GM12865 (cell line): ENCODE data around the gene STX7.

Experiments
- DNase-seq: peaks from one replicate; pipeline ENCODE4 v3.0.0; 2010; ENCODE audit warnings: low read depth
- H3K4me3 ChIP-seq: 2 replicates; pipeline ENCODE4 v1.5.1; 2011; ENCODE audit warnings: mild to moderate bottlenecking, low read depth, low read length, control low read depth
- TF ChIP-seq, protein P1 (sequence below): IDR thresholded peaks from 2 replicates; pipeline ENCODE4 v1.5.1; 2011; ENCODE audit warnings: low read length, control low read depth, low read depth, inconsistent platforms; ENCODE audit not compliant: insufficient read depth; ENCODE audit errors: missing control alignments

Gene STX7

DNA sequence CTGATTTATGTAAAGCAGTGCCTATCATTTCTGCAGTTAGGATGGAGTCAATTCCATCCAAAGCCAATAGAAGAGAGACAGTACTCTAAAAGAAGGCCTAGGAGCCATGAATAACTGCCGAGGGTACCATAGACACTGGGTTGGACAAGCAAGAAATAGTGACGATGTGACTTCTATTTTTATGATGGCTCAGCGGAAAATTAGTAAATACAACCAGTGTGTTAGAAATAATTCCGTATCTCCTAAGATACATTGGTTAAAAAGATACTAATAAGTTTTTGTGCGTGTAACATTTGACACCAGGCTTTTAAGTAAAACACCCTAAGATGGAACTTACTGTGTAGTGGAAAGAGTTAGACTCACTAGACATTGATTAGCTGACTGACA is 66.1 kb downstream of the STX7 start:
- DNase-seq = no peak
- TF ChIP-seq, protein P1, sequence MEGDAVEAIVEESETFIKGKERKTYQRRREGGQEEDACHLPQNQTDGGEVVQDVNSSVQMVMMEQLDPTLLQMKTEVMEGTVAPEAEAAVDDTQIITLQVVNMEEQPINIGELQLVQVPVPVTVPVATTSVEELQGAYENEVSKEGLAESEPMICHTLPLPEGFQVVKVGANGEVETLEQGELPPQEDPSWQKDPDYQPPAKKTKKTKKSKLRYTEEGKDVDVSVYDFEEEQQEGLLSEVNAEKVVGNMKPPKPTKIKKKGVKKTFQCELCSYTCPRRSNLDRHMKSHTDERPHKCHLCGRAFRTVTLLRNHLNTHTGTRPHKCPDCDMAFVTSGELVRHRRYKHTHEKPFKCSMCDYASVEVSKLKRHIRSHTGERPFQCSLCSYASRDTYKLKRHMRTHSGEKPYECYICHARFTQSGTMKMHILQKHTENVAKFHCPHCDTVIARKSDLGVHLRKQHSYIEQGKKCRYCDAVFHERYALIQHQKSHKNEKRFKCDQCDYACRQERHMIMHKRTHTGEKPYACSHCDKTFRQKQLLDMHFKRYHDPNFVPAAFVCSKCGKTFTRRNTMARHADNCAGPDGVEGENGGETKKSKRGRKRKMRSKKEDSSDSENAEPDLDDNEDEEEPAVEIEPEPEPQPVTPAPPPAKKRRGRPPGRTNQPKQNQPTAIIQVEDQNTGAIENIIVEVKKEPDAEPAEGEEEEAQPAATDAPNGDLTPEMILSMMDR = no peak
- no peak overlapping the region for H3K4me3 ChIP-seq

DNA sequence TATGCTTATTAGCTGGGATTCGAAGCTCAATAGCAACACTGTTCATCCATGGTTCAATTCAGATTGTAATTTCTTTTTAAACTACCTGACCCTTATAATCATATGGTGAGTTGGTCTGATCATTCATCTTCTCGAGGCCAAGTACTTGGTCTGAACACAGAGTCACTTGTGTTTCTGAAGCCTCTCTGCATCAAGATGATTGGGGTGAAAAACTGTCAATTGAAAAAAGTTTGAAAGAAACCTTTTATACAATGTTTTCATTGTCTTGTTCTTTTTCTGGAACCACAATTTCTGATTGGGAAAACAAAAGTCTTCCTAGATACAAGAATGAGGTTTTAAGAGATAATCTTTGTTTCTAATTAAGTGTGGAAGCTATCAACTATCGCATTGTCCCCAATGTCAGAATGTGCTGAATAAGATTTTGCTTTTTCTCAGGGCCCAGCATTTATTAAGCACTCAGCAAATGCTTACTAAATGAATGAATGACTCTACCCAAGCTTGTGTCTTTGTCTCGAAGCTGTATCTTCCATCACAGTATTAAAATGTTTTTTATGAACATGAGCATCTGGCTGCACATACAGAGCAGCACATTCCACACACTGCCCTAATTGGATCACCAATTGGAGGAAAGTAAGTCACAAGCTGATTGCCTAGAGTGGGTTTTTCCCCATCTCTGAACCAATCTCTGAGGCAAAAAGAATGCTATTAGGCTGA is 66.6 kb downstream of the STX7 start:
- TF ChIP-seq, protein P1 = no peak
- no peak for DNase-seq

DNA sequence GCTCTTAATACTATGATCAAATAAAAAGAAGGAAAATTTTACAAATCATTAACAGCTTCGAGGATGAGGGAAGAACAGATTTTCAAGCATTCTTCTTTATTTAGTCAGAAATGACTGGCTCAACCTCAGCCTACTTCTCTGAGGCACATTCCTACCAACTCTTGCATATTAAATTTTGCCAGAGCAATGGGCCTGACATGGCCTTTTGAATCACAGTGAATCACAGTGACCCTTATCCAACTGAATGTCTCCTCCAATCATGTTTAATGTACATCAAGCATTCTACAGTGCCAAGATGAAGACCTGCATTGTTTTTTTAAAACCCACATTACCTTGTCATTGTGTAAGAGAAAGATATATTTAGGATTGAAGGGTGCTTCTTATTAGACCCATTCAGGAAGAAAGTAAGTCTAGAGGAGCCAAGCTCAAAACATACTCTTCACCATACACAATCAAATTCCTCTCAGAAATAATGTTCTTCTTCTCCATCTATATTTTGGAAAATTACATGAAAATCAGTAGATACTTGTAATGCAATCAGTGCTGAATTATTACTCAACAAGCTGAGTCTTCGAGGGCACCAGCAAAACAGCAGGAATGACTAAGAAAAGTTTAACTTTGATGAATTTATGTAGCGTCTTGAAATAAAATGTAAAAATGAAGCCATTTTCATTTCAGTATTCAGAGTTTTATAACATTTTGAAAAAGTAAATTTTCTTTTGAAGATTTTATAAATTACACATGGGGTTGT is 67.5 kb downstream of the STX7 start:
- H3K4me3 ChIP-seq = no peak overlapping the region
- TF ChIP-seq, protein P1 = no peak
- DNase-seq = no peak

More for the DNA sequence above, 66.6 kb downstream of the STX7 start:
- H3K4me3 ChIP-seq = no peak overlapping the region

DNA sequence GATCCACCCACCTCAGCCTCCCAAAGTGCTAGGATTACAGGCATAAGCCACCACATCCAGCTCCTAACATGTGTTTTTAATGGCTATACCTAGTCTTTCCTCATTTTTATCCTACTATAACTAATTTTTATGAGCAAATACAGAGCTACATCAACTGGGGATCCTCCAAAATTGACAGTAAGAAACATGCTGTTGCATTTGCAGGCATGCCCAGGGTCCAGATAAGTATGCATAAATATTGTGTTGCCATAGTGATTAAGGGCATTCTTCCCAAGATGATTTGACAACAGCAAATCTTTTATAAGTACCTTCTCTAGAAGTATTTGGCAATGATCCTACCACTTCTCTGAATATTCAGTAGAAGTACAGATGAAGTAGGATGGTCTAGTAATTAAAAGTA is 69.7 kb downstream of the STX7 start:
- H3K4me3 ChIP-seq = no peak overlapping the region
- DNase-seq = no peak
- TF ChIP-seq, protein P1 = no peak

DNA sequence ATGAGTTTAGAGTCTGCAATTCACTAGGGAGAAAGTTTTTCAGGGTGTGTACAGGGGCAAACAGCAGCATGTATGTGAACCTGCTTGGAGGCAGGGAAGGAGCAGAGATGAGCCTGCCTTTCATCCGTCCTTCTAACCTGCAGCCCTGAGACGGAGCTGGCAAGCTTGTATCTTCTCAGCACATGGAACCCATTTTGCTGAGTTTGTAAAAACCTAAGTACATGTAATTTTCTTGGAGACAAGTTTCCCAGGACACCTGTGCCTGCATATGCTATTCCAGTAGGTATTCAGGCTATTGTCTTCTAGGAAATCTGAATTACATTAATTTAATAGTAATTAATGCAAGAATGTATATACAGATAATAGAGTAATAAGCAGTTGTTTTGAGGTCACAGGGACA is 82.8 kb downstream of the STX7 start:
- H3K4me3 ChIP-seq = no peak overlapping the region
- TF ChIP-seq, protein P1 = no peak
- DNase-seq = no peak

DNA sequence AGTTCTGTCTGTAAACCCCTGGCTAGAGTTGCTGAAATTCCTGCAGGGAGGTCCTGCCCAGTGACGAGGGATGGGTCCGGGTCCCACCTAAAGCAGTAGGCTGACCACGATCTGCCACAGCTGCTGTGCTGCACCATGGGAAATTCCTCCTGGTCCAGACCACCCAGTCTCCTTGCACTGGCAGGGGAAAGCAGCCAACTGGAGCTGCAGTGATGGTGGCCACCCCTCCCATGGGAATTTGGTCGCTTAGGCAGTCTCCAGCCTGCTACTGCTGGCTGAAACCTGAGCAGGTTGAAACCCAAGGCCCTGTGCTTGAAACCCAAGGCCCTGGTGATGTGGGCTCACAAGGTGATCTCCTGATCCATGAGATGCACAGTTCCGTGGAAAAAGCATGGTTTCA is 87.7 kb downstream of the STX7 start:
- TF ChIP-seq, protein P1 = no peak
- no peak overlapping the region for H3K4me3 ChIP-seq
- no peak for DNase-seq
